SJCRH30 (cell line): Measurements from ENCODE around the gene IGFBPL1. TPM values are rescaled to one million over a fixed set of nuclear protein-coding genes. Genes with fewer than 3 reads are reported as not detected.
A peak's percentile ranks its signal among the peaks of the same experiment; 100 is the strongest.

Experiments used
- DNase-seq, 2 experiments: peaks; one replicate each; pipeline ENCODE4 v3.0.0-alpha.2; 2015 to 2020
- H3K27ac ChIP-seq: fragments of 250-450 bp; sonication (Bioruptor Pico); 2 replicates; pipeline ENCODE4 v1.5.1; 2020; ENCODE audit warnings: mild to moderate bottlenecking, moderate library complexity
- H3K27me3 ChIP-seq: fragments of 250-450 bp; sonication (Bioruptor Pico); 2 replicates; pipeline ENCODE4 v1.5.1; 2020; ENCODE audit warnings: mild to moderate bottlenecking, moderate library complexity
- H3K36me3 ChIP-seq: fragments of 250-450 bp; sonication (Bioruptor Pico); 2 replicates; pipeline ENCODE4 v1.5.1; 2020; ENCODE audit warnings: mild to moderate bottlenecking, moderate library complexity
- H3K4me1 ChIP-seq: fragments of 250-450 bp; sonication (Bioruptor Pico); 2 replicates; pipeline ENCODE4 v1.5.1; 2020; ENCODE audit warnings: mild to moderate bottlenecking, moderate library complexity
- H3K4me3 ChIP-seq: fragments of 250-450 bp; sonication (Bioruptor Pico); 2 replicates; pipeline ENCODE4 v1.5.1; 2020; ENCODE audit warnings: mild to moderate bottlenecking, moderate library complexity
- H3K9me3 ChIP-seq: fragments of 250-450 bp; sonication (Bioruptor Pico); replicated peaks from 2 replicates; pipeline ENCODE4 v1.5.1; 2020; ENCODE audit warnings: mild to moderate bottlenecking, moderate library complexity
- total RNA-seq: library from RNA; depleted of rRNA; stranded (reverse); fragments of >200 nt; shearing (Covaris generic); gene quantifications from 2 replicates; pipeline ENCODE4 v1.2.3, GENCODE V29; 2014

The IGFBPL1 gene
- total RNA-seq, 1 experiment from 2014 or later, result 42.3 TPM

DNA sequence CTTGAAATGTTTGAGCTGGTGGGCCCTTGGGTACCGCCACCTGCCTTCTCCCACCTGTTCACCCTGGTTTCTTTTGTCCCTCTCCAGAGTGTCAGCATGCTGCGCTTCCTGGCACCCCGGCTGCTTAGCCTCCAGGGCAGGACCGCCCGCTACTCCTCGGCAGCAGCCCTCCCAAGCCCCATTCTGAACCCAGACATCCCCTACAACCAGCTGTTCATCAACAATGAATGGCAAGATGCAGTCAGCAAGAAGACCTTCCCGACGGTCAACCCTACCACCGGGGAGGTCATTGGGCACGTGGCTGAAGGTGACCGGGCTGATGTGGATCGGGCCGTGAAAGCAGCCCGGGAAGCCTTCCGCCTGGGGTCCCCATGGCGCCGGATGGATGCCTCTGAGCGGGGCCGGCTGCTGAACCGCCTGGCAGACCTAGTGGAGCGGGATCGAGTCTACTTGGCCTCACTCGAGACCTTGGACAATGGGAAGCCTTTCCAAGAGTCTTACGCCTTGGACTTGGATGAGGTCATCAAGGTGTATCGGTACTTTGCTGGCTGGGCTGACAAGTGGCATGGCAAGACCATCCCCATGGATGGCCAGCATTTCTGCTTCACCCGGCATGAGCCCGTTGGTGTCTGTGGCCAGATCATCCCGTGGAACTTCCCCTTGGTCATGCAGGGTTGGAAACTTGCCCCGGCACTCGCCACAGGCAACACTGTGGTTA lies 28.4 kb downstream of the IGFBPL1 start:
- DNase-seq, result no peak
- peaks cover 9% of the 10 kb centered on the region; the same call in 1 of the 2 replicates for H3K4me1 ChIP-seq
- peaks cover 50% of the 10 kb centered on the region for H3K36me3 ChIP-seq
- H3K27me3 ChIP-seq, result no peaks in the 10 kb centered on the region
- no peak overlapping the region for H3K27ac ChIP-seq
- no peak overlapping the region for H3K4me3 ChIP-seq
- H3K9me3 ChIP-seq, result no peaks in the 10 kb centered on the region

DNA sequence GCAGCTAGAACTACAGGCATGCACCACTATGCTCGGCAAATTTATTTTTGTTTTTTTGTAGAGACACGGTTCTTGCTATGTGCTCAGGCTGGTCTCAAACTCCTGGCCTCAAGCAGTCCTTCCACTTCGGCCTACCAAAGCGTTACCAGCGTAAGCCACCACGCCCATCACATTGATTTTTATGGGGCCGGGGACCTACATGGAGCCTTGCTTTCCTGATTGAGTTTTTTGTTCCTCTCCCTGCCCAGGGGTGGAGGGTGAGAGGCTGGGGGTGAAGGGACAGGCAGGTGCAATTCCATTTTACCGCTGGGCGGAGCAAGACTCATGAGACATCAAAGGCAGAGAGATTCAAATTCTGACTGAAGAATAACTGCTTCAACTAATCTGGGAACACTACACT lies 29.8 kb downstream of the IGFBPL1 start:
- Histone ChIP-seq H3K4me1 (peaks cover 11% of the 10 kb centered on the region), H3K4me3 (no peak overlapping the region; the same call in 1 of the 2 replicates), H3K27ac (no peak overlapping the region), H3K9me3 (no peaks in the 10 kb centered on the region), H3K27me3 (no peaks in the 10 kb centered on the region), H3K36me3 (peaks cover 43% of the 10 kb centered on the region)
- DNase-seq, result no peak

DNA sequence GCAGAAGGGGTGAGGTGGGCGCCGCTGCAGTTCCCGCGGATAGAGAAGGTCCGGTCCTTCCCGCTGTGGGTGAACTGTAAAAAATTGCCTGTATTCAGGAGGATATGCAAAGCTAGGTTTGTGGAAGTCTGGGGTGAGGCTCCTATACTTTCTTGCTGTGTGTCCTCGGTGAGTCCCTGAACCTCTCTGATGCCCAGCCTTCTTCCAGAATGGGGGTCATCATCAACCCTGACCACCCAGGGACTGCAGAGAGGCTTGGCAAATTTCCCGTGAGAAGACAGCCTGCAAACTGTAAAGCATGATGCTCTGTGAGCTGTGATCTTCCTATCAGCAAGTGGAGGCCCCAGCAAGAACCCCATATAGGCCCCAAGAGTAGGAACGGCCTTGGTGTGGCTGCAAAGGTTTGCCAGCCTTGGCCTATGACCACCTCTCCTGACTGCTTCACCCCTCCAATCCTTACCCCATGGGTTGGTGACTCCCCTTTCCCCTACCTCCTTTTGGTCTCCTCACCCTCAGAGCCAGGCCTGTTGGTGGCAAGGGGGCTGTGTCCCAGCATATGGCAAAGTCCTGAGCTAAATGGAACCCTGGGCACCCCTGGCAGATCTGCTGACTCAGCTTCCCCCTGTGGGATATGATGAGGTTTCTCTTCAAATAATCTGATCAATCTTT lies 31.0 kb downstream of the IGFBPL1 start:
- Histone ChIP-seq H3K36me3 (peaks cover 33% of the 10 kb centered on the region), H3K9me3 (no peaks in the 10 kb centered on the region), H3K4me3 (peak overlapping the region; percentile 79), H3K27me3 (no peaks in the 10 kb centered on the region), H3K27ac (peak overlapping the region; percentile 79), H3K4me1 (peaks cover 23% of the 10 kb centered on the region)
- no peak for DNase-seq

DNA sequence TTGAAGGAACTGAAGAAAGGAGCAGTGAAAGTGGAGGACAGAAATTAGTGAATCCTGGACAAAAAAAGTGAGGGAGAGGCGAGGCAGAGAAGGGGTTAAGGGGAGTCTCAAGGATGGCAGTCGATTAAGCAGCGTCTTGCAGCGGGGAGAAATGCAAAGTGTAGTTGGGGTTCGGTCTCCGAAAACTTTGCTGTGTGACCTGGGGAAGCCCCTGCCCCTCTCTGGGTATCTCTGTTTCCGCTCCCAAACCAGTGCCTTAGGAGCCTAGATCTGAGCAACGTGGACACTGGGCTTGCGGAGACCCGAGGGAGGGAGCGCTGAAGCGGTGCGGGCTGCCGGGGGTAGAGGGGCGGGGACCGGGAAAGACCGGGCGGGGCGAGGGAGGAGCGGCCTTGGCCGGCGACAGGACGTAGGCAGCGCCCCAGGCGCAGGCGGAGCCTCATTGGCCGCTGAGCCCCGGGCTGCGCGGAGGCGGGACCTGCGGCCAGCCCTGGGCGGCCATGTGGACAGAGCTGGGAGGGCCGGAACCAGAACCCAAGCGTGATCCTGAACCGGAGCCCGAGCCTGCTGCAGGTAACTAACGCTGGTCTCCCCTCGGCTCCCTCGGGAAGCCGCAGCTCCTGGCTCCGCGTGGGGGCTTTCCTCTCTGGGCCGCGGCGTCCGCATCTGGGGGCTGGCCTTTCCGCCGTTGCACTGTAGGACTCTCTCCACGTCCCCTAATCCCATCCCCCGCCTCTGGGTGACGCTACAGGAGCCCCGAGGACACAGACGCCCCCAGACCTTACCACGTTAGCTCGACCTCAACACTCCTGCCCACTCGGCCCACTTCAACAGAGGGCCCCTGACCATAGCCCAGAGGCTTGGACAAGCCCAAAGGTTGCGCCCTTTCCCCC lies 31.8 kb downstream of the IGFBPL1 start, which contains the start of gene ALDH1B1:
Gene ALDH1B1, plus strand, starts transcription at position 468 of the 893 bp plus-strand sequence. CDS start 3,047 bp downstream, outside the sequence.
- H3K27ac ChIP-seq, result peak within 1 kb of the TSS; percentile 79
- DNase-seq, result peak; percentile 91 to 92
- no peaks in the 10 kb centered on the region for H3K9me3 ChIP-seq
- peak within 1 kb of the TSS; percentile 79 for H3K4me3 ChIP-seq
- peaks cover 27% of the 10 kb centered on the region for H3K36me3 ChIP-seq
- H3K4me1 ChIP-seq, result peaks cover 31% of the 10 kb centered on the region
- H3K27me3 ChIP-seq, result no peaks in the 10 kb centered on the region

DNA sequence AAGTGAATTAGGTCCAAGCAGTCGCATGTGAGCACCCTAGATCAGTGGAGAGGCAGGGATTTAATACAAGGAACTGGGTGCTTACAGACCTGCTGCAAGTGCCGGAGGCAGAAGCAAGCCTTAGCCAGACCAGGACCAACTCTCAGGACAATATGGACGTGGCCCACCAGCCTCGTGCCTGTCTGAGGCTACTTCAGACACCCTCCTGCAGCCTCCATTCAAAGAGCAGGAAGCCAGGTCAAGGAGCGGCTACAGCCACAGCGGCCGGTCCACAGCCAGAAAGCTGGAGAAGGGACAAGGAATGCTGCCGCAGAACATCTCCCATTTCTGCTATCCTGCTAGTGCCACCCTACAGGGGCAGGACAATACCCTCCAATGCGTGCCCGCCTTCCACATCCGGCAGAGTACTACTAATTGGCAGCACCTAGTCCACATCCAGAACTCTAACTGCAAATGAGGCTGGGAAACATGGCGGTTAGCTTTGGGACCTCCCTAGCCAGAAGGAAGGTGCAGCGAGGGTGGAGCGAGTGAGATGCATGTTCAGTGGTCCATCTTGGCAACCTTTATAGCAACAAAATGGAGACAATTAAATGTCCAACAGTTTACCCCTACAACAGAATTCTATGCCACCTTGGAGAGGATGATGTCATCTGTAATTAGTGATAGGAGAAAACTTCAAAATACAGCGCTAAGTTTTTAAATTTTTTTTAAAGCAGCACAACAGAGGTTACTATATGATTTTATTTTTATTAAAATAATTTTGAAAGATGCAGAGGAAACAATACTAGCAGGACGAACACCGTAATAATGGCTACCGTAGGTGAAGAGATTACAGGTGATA lies 32.8 kb downstream of the IGFBPL1 start:
- Histone ChIP-seq H3K9me3 (no peaks in the 10 kb centered on the region), H3K4me1 (peaks cover 39% of the 10 kb centered on the region), H3K4me3 (peak overlapping the region; percentile 79), H3K36me3 (peaks cover 17% of the 10 kb centered on the region), H3K27me3 (no peaks in the 10 kb centered on the region), H3K27ac (no peak overlapping the region)
- no peak for DNase-seq

DNA sequence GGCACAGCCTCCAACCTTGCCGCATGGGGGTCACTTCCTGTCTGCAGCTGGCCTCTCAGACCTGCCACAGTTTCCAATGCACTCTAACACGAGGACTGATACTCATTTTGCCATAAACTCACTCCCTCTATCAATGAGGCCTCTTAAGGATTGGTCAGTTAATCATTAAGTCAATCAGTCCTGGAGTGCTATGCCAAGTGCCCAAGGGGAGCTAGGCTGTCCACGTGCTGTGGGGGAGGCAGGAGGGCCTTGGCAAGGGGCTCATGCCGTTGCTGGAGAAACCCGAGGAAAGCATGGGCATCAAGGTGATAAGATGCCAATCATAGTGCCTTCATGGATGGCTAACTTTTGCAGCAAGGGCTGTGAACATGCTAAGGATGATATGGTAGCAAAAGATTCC lies 33.4 kb downstream of the IGFBPL1 start:
- Histone ChIP-seq H3K27ac (no peak overlapping the region), H3K9me3 (no peaks in the 10 kb centered on the region), H3K4me1 (peaks cover 45% of the 10 kb centered on the region), H3K27me3 (no peaks in the 10 kb centered on the region), H3K36me3 (peaks cover 11% of the 10 kb centered on the region), H3K4me3 (no peak overlapping the region)
- no peak for DNase-seq

DNA sequence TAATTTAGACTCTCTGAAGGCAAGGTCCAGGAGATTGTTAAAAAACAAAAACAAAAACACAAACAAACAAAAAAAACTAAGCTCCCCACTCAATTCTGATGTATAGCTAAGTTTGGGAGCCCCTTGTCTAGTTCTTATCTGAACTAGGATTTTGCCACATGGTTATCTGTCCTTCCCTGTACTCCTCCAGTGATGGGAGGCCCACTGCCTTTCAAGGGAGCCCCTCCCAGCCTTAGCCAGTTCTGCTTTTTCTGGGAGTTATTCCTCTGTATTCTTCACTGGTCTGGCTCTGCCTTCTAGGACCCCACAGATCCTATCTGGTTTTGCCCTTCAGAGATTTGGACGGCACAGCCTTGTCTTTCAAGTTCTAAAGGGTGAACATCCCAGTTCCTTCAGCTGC lies 33.8 kb downstream of the IGFBPL1 start:
- Histone ChIP-seq H3K9me3 (no peaks in the 10 kb centered on the region; the same call in 1 of the 2 replicates), H3K27me3 (no peaks in the 10 kb centered on the region), H3K4me1 (peaks cover 49% of the 10 kb centered on the region), H3K4me3 (no peak overlapping the region), H3K36me3 (peaks cover 7% of the 10 kb centered on the region), H3K27ac (no peak overlapping the region)
- no peak for DNase-seq

DNA sequence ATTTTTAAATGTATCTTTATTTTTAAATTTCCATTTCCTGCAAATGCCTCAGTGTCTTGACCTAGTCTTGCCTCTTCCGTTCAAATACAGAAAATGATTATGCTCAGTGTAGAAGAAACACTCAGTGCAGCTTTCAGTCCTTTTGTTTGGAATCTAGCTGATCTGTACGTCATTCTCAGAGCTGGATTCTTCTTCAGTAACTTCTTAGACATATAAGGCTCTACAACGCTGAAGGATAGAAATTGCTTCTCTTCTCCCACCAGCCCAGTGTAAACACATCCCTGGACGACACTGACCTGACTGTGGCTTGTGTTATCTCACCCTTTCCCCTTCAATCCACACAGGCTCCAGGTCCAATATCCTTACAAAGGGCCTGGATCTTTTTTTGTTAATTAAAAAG lies 34.9 kb downstream of the IGFBPL1 start:
- no peak overlapping the region for H3K4me3 ChIP-seq
- no peaks in the 10 kb centered on the region for H3K36me3 ChIP-seq
- peaks cover 6% of the 10 kb centered on the region for H3K9me3 ChIP-seq
- H3K27ac ChIP-seq, result peak overlapping the region; percentile 9
- H3K4me1 ChIP-seq, result peaks cover 59% of the 10 kb centered on the region
- H3K27me3 ChIP-seq, result no peaks in the 10 kb centered on the region
- no peak for DNase-seq

DNA sequence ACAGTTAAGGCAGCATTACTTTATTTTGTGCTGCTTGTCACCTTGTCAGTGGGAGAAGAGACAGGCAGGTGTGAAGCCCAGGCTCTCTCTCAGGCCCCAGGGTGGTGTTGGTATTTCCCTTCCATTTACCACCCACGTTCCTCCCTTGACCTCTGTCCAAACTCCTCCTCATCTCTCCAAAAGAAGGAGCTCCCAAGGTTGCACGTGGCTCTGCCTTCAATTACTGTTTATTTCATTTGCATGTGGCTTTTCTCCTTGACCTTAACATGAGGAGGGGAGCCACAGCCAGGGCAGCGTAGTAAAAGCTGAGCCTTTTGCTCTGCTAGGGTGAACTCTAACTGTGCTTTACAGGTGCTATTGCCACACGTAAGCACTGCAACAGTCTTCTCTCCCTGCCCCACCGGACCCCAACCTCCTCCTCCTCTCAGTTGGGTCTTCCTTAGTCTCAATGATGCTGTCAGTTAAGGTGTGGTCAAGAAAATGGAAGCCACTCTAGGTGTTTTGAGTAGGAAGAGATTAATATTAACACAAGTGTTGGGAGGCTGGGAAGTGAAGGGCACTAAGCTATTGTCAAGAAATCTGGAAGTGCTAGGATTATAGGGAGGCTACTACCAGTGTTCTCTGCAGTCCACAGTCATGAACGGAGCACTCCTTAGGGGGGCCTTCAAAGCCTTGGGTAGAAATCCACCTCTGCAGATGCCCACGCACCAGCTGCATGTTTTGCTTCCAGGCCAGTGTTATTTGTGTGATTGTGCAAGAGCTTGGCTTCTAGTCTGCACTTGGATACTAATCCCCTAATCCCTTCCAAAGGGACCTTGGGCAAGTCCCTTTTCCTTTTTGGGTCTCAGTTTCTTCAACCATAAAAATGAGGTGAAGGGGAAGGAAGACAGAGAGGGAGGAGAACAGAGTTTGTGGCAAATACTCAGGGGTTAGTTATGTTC lies 35.7 kb downstream of the IGFBPL1 start:
- Histone ChIP-seq H3K36me3 (no peaks in the 10 kb centered on the region), H3K27ac (peak overlapping the region; percentile 9), H3K4me3 (no peak overlapping the region), H3K4me1 (peaks cover 64% of the 10 kb centered on the region), H3K27me3 (no peaks in the 10 kb centered on the region), H3K9me3 (peaks cover 8% of the 10 kb centered on the region)
- DNase-seq, result peak in 1 of 2 experiments; percentile 53

DNA sequence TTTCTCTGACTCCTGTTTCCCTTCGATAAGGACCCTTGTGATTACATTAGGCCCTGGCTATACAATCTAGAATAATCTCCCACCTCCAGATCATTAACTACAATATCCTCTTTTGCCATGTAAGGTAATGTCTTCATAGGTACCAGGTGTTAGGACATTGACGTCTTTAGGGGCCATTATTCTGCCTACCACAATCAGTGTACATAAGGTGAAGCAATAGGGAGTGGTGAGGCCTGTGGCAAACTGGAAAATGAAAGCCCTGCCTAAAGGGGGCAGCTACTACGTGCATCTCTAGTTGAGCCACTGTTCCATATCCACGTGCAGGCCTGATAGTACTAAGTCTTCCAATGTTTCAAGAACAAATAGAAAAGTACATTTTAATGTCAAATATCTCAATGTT lies 36.5 kb downstream of the IGFBPL1 start:
- DNase-seq, result no peak
- H3K4me3 ChIP-seq, result no peak overlapping the region
- H3K27ac ChIP-seq, result peak overlapping the region; percentile 93
- no peaks in the 10 kb centered on the region for H3K36me3 ChIP-seq
- no peaks in the 10 kb centered on the region for H3K27me3 ChIP-seq
- peaks cover 8% of the 10 kb centered on the region for H3K9me3 ChIP-seq
- peaks cover 70% of the 10 kb centered on the region for H3K4me1 ChIP-seq

DNA sequence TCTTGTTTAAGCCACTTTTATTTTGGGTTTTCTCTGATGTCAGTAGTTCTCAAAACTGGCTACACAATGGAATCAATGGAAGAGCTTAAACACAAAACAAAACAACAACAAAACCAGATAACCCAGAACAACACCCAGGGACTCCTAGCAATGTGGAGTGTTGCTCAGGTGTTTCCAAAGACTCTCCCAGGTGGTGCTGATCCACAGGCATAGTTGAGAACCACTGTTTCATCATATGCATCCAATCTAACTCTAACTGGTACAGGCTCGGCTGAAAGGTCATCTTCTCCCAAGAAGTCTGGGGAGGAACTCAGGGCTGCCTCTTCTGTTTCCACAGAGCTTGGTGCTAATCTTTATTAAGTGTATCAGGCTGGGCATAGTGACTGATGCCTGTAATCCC lies 37.2 kb downstream of the IGFBPL1 start:
- H3K4me1 ChIP-seq, result peaks cover 77% of the 10 kb centered on the region

DNA sequence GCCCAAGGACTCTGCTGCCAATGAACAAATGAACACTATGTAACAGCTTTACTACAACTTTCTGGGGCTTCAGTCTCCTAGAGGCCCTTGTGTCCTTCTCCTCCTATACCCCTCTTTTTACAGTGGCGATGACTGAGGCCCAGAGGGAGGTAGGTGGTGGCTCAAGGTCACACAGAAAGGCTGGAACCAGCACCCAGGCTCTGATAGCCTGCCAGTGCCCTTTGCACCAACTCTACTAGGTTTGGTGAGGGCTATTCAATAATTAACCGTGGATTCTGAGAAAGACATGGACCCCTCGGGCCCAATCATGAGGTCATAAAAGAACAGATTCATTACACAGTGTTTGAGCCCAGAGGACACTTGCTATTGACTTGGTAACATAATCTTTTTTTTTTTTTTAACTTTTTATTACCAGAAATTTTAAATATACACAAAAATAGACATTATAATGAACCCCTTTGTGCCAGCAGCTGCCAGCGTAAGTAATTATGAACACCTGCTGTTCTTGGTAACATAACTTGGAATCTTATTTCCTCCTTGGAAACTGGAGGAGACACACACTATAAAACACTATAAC lies 37.8 kb downstream of the IGFBPL1 start:
- Histone ChIP-seq H3K4me1 (peaks cover 78% of the 10 kb centered on the region), H3K9me3 (peaks cover 8% of the 10 kb centered on the region)
- DNase-seq, result peak; percentile 68 to 90

More for the DNA sequence above, 37.2 kb downstream of the IGFBPL1 start:
- Histone ChIP-seq H3K4me3 (no peak overlapping the region), H3K9me3 (peaks cover 8% of the 10 kb centered on the region), H3K36me3 (no peaks in the 10 kb centered on the region), H3K27me3 (no peaks in the 10 kb centered on the region), H3K27ac (peak overlapping the region; percentile 93)
- DNase-seq, result no peak

DNA sequence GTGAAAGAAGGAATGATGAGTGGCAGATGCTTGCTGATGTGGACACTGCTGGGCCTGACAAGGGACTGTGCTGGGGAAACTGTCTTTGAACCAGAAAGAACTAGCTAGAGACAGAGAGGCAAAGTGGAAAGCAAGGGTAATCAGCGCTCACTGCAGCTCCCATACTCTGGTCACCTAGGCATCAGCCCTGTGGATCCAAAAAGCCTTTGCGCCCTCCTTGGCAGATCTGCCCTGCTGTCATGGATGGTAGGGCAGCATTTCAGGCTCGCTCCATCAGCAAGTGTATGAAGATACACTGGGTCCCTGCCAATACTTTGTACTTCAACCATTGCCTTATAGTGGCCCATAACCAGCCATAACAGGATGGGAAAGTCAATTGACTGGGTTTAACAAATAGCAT lies 38.4 kb downstream of the IGFBPL1 start:
- Histone ChIP-seq H3K27ac (peak overlapping the region; percentile 93), H3K4me1 (peaks cover 83% of the 10 kb centered on the region), H3K27me3 (no peaks in the 10 kb centered on the region), H3K36me3 (no peaks in the 10 kb centered on the region), H3K9me3 (peaks cover 8% of the 10 kb centered on the region), H3K4me3 (no peak overlapping the region)
- no peak for DNase-seq

More for the DNA sequence above, 37.8 kb downstream of the IGFBPL1 start:
- peak overlapping the region; percentile 93 for H3K27ac ChIP-seq
- H3K36me3 ChIP-seq, result no peaks in the 10 kb centered on the region
- no peak overlapping the region for H3K4me3 ChIP-seq
- no peaks in the 10 kb centered on the region for H3K27me3 ChIP-seq
